Femur (tissue), 1 donor: ENCODE measurements around the gene GCKR.
"Not testable (repeated sequence)": the region's sequence is repeated elsewhere in the genome, so short reads cannot be mapped to it uniquely, and the experiment has no call there.

ENCODE experiments used
- DNase-seq: peaks from one replicate; pipeline ENCODE4 v3.0.0-alpha.2; 2017

The GCKR gene

GRCh38 chr2:27509326-27509725 lies 12.7 kb downstream of the GCKR start:
- DNase-seq = no peak

DNA sequence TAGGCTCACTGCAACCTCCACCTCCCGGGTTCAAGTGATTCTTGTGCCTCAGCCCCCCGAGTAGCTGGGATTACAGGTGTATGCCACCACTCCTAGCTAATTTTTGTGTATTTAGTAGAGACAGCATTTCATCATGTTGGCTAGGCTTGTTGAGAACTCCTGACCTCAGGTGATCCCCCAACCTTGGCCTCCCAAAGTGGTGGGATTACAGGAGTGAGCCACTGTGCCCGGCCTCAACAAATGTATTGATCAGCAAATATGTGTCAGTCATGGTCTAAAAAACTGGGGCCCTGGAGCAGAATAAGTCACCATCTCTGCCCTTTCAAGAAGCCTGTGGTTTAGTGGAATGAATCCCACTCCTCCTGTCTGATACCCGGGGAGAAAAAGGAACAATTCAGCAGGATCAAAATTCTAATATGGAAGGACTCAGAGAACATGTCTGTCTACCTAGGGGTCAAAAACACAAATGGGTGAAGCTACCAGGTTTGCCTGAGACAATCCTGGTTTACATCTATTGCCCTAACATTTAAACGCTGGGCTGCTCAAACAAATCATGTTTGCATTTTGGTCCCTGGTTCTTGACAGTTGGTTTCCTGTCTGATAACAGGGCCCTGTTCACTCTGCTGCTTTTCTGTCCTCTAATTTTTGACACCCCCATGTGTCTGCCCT lies 21.6 kb downstream of the GCKR start:
- no peak for DNase-seq

- no peak for DNase-seq
Observed at GRCh38 chr2:27518782-27519113, 22.1 kb downstream of the GCKR start.

- DNase-seq = no peak
Observed at GRCh38 chr2:27520316-27520715, 23.7 kb downstream of the GCKR start.

DNA sequence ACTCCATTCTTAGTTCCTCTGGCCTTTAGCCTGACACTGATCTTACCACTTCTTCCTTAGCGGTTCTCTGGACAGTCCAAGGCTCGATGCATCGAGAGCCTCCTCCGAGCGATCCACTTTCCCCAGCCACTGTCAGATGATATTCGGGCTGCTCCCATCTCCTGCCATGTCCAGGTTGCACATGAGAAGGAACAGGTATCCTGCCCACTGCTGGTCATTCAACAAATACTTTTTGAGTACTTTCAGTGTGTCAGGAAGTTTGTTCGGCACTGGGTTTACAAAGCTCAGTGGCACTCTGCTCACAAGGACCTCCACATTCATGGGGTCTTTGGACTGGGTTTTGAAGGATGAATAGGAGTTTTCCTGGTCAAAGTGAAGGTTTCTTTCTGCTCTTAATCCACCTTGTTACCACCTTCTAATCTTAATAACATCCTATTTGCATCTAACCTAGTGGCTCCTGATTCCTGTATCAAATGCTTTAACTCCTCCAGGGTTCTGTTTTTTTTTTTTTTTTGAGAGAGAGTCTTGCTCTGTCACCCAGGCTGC lies 25.8 kb downstream of the GCKR start:
- no peak for DNase-seq

DNA sequence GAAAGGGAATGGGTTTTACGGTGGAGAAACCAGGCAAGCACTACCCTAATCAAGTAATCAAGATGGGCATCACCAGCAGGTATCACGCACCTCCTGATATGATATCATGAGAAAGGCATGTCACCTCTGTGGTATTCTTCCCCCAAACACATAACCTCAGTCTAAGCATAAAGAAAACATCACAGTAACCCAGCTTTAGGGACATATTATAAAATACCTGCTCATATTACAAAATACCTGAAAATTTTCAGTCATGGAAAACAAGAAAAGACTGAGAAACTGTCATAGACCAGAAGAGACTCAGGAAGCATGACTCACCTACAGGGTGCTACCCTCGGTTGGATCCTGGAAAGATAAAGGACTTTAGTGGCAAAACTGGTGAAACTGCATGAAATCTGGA lies 30.5 kb downstream of the GCKR start:
- no peak for DNase-seq

GRCh38 chr2:27531983-27532382 lies 35.3 kb downstream of the GCKR start:
- DNase-seq = no peak

DNA sequence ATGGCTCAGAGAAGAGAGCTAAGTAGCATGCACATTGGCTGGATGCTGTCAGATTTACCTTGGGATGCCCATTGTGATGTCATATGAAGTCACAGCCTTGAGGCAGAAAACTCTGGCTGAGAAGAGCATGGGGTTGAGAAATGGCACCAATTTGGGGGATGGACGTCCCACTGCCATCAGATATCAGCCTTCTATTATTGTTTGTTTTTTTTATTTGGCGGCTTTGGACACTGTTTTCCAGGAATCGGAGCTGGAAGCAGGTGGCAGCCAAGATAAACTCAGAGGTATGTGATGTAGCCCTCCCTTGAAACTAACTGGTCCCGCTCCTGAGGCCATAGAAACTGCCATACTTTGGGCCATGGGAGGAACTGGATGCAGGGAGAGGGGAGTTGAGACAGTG lies 40.6 kb downstream of the GCKR start:
- DNase-seq = no peak

DNA sequence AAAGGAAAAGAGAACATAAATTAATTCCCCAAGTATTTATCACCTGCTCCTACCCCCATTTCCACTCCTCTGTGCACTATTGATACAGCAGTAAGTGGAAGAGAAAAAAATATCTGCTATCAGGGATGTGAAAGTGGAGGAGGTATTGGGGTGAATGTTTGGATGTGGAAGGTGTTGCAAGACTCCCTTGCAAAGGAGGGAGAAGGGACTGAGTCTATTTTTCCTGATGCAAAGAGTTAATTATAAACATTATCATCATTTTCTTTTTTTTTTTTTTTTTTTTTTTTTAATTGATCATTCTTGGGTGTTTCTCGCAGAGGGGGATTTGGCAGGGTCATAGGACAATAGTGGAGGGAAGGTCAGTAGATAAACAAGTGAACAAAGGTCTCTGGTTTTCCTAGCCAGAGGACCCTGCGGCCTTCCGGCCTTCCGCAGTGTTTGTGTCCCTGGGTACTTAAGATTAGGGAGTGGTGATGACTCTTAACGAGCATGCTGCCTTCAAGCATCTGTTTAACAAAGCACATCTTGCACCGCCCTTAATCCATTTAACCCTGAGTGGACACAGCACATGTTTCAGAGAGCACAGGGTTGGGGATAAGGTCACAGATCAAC lies 42.3 kb downstream of the GCKR start:
- not testable (repeated sequence) for DNase-seq

DNA sequence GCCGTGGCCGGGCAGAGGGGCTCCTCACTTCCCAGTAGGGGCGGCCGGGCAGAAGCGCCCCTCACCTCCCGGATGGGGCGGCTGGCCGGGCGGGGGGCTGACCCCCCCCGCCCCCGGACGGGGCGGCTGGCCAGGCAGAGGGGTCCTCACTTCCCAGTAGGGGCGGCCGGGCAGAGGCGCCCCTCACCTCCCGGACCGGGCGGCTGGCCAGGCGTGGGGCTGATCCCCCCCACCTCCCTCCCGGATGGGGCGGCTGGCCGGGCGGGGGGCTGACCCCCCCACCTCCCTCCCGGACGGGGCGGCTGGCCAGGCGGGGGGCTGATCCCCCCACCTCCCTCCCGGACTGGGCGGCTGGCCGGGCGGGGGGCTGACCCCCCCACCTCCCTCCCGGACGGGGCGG lies 43.0 kb downstream of the GCKR start:
- not testable (repeated sequence) for DNase-seq

DNA sequence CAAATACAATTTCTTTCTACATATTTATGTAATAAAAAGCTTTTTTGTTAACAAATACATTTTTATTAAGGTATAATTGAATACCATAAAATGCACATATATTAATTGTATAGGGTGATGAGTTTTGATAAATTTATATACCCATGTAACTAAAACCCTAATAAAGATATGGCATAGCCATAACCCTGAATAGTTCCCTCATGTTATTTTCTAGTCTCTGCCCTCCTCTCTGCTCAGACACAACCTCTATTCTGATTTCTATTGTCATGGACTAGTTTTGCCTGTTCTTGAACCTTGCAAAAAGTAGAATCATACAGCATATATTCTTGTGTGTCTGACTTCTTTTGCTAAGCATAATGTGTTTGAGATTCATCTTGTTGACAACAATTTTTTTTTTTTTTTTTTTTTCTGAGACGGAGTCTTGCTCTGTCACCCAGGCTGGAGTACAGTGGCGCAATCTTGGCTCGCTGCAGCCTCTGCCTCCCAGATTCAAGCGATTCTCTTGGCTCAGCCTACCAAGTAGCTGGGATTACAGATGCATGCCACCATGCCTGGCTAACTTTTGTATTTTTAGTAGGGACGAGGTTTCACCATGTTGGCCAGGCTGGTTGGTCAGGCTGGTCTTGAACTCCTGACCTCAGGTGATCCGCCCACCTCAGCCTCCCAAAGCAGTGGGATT lies 47.6 kb downstream of the GCKR start:
- DNase-seq = no peak

DNA sequence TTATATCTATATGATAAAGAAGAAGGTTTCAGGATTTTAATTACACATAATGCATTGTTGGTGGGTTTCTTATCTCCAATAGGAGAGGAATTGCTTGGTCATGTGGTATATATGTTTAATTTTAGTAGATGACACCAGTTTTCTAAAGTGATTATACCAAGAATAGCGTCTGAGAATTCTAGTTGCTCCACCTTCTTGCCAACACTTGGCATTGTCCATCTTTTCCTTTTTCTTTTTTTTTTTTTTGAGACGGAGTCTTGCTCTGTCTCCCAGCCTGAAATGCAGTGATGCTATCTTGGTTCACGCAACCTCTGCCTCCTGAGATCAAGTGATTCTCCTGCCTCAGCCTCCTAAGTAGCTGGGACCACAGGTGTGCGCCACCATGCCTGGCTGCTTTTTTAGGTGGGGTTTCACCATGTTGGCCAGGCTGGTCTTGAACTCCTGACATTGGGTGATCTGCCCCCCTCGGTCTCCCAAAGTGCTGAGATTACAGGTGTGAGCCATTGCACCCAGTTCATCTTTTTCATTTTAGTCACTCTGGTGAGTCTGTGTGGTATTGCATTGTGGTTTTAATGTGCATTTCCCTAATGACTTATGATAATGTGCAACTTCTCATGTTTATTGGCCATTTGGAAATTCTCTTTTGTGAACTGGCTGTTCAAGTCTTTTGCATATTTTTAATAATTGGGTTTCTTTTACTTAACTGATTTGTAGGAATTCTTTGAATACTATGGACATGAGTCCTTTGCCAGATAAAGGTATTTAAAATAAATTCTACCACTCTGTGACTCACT lies 48.9 kb downstream of the GCKR start:
- no peak for DNase-seq

DNA sequence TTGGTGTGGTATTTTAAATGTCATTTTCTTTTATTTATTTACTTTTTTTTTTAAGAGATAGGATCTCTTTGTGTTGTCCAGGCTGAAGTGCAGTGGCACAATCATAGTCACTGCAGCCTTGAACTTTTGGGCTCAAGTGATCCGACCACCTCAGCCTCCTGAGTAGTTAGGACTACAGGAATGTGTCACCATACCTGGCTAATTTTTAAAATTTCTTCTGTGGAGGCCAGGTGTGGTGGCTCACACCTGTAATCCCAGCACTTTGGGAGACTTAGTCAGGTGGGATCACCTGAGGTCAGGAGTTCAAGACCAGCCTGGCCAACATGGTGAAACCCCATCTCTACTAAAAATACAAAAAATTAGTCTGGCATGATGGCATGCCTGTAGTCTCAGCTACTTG lies 52.7 kb downstream of the GCKR start:
- DNase-seq = no peak

- DNase-seq = no peak
Observed at GRCh38 chr2:27551514-27551913, 54.9 kb downstream of the GCKR start.

GRCh38 chr2:27552941-27553340 lies 56.3 kb downstream of the GCKR start:
- no peak for DNase-seq

DNA sequence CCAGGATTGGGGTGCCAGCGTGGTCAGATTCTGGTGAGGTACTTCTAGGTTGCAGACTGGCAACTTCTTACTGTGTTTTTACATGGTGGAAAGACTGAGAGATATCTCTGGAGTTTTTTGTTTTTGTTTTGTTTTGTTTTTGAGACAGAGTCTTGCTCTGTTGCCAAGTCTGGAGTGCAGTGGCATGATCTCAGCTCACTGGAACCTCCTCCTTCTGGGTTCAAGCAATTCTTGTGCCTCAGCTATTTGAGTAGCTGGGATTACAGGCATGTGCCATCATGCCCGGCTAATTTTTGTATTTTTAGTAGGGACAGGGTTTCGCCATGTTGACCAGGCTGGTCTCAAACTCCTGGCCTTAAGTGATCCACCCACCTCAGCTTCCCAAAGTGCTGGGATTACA lies 57.8 kb downstream of the GCKR start:
- DNase-seq = not testable (repeated sequence)

DNA sequence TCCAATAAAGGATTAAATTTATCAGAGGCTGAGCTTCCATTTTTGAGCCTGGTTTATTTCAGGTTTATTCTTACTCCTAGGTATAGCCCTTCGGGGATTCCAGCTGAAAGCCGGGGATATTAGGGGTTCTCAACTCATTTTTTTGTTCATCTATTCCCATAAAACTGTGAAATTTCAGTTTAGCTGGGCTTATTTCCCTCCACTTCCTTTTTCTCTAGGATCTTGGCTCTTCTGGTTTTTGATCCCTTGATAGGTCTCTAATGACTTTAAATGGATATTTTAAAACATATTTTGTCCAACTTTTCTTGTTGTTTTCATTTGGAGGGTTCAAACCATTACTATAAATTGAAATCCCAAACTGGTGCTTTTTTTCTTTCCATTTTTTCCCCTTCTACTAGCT lies 62.6 kb downstream of the GCKR start:
- DNase-seq = no peak

DNA sequence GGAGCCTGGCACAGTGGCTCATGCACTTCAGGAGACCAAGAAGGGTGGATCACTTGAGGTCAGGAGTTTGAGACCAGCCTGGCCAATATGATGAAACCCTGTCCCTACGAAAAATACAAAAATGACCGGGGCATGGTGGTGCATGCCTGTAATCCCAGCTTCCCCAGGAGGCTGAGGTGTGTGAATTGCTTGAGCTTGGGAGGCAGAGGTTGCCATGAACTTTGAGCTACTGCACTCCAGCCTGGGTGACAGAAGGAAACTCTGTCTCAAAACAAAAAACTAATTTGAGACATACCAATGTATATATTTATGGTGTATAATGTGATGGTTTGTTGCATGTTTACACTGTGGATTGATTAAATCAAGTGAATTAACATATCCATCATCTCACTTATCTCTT lies 64.4 kb downstream of the GCKR start:
- DNase-seq = no peak

- DNase-seq = no peak
Observed at GRCh38 chr2:27566628-27567027, 70.0 kb downstream of the GCKR start.

GRCh38 chr2:27569398-27569797 lies 72.8 kb downstream of the GCKR start:
- no peak for DNase-seq

DNA sequence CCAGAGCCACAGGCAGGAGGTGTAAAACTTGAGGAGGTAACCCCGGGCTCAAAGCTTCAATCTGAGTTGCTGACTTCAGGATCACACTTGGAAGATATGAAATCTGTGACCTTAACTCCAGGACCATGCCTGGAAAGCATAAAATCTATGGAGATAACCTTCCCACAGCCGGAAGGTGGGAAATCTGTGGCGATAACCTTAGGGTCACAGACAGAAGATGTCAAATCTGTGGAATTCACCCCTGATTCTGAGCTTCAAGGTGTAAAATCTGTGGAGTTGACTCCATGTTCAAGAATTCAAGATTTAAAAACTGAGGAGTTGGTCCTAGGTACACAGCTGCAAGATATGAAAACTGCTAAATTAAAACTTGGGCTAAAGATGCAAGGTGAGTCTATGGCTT lies 74.6 kb downstream of the GCKR start:
- no peak for DNase-seq

DNA sequence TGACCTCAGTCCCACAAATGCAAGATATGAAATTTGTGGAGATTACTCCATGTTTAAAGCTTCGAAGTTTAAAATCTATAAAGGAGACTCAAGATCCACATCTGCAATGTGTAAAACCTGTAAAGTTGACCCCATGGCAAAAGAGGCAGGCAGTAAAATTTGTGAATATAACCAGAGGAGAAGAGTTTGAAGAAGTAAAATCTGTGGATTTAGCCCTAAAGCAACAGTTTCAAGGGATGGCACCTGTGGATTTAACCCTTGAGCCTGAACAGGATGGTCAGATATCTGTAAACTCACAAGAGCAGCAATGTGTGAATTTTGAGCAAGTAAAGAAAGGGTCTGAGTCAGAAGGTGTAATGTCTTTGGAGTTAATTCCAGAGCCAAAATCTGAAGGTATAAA lies 75.0 kb downstream of the GCKR start:
- DNase-seq = no peak

DNA sequence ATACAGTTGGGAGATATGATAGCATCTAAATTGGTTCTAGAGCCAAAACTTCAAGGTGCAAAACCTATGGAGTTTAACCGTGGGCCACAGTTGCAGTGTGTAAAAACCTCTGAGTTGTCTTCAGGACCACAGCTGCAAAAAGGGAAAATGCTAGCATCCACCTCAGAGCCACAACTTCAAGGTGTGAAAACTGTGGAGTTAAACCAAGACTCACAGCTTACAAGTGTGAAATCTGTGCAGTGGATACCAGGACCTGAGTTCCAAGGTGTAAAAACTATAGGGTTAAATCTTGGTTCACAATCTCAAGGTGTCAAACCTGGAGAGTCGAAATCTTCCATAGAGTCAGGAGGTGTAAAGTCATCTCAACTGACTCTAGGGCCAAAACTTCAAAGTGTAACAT lies 75.8 kb downstream of the GCKR start:
- DNase-seq = no peak
